HCT116 (cell line): Measurements from ENCODE around the gene LGMN. TPM values are rescaled to one million over a fixed set of nuclear protein-coding genes. Genes with fewer than 3 reads are reported as not detected.

Experiments used
- ATAC-seq: fragments of 200-7000 bp; cut with Tn5 transposase; 2 replicates; pipeline ENCODE4 v1.9.1; 2020; ENCODE audit warnings: mild to moderate bottlenecking, moderate library complexity
- Bru-seq: library from RNA; stranded (reverse); fragments of 400-500 nt; gene quantifications from one replicate; lab custom pipeline; 2021; lab: Mats Ljungman, UMichigan
- BruChase-seq, 2 experiments: library from RNA; stranded (reverse); fragments of 400-500 nt; gene quantifications; one replicate each; lab custom pipeline; 2021; lab: Mats Ljungman, UMichigan
- BruUV-seq: library from RNA; stranded (reverse); fragments of 400-500 nt; replicated peaks from 2 replicates; lab custom pipeline; 2021; lab: Mats Ljungman, UMichigan
- CTCF ChIA-PET: fragments of 300-600 bp; sonication (Branson Sonifier 250); formaldehyde crosslinking; loops from one replicate; lab custom pipeline; 2021; ENCODE audit warnings: antibody characterized with exemption; lab: Charles Lee
- POLR2A ChIA-PET: fragments of 300-600, 350-600 bp; sonication (Branson Sonifier 250); formaldehyde crosslinking; loops from one replicate; lab custom pipeline; 2021; ENCODE audit warnings: antibody characterized with exemption; lab: Charles Lee
- RAD21 ChIA-PET, 2 experiments: fragments of 300-600 bp; sonication (Branson Sonifier 250); formaldehyde crosslinking; loops; one replicate each; lab custom pipeline; 2023; ENCODE audit warnings: low total read pairs in 2 of 2; ENCODE audit not compliant: uncharacterized antibody in 2 of 2, unreplicated experiment in 2 of 2, low non-redundant PET in 1 of 2; lab: Charles Lee
- DNase-seq: peaks from one replicate; pipeline ENCODE4 v3.0.0-alpha.2; 2010; ENCODE audit warnings: low read depth, low spot score
- H2AFZ ChIP-seq: fragments of 200-600 bp; shearing (Covaris generic), sonication (generic); 2 replicates; pipeline ENCODE4 v1.6.1; 2017; ENCODE audit warnings: low read depth, mixed run types, mixed read lengths, antibody characterized with exemption, low read length; ENCODE audit not compliant: poor library complexity, severe bottlenecking
- H3K27ac ChIP-seq: 2 replicates; pipeline ENCODE4 v1.5.1; 2012; ENCODE audit warnings: low read depth, low read length
- H3K27me3 ChIP-seq: fragments of 200-600 bp; sonication (generic); 2 replicates; pipeline ENCODE4 v1.6.1; 2016; ENCODE audit warnings: mixed run types, low read length, mixed read lengths; ENCODE audit not compliant: insufficient read depth
- H3K36me3 ChIP-seq, 2 experiments: fragments of 200-500 bp in 1 of 2; fragments of 200-600 bp in 1 of 2; sonication (Bioruptor generic) in 1 of 2; sonication (generic) in 1 of 2; 2 replicates each; pipeline versions ENCODE4 v1.5.1 to v1.6.1; 2014 to 2016; ENCODE audit warnings: low read length in 2 of 2, inconsistent platforms in 1 of 2, mixed read lengths in 1 of 2, mixed run types in 1 of 2; ENCODE audit not compliant: insufficient read depth in 2 of 2, control insufficient read depth in 1 of 2
- H3K4me1 ChIP-seq, 2 experiments: fragments of 200-600 bp in 1 of 2; sonication (generic) in 1 of 2; 2 replicates each; pipeline versions ENCODE4 v1.5.1 to v1.6.1; 2012 to 2017; ENCODE audit warnings: low read length in 2 of 2, inconsistent platforms in 1 of 2, mild to moderate bottlenecking in 1 of 2, mixed read lengths in 1 of 2, mixed run types in 1 of 2, moderate library complexity in 1 of 2; ENCODE audit not compliant: insufficient read depth in 2 of 2, control insufficient read depth in 1 of 2
- H3K4me2 ChIP-seq: fragments of 200-600 bp; sonication (generic); 2 replicates; pipeline ENCODE4 v1.6.1; 2017; ENCODE audit warnings: mixed run types, low read length, mixed read lengths
- H3K4me3 ChIP-seq, 2 experiments: fragments of 200-600 bp in 1 of 2; sonication (generic) in 1 of 2; replicated peaks in 1 of 2; 2 replicates each; pipeline ENCODE4 v1.5.1; 2011 to 2016; ENCODE audit warnings: low read length in 2 of 2, control low read depth in 1 of 2, low read depth in 1 of 2, mild to moderate bottlenecking in 1 of 2, mixed read lengths in 1 of 2, mixed run types in 1 of 2
- H3K79me2 ChIP-seq: fragments of 200-600 bp; sonication (generic); 2 replicates; pipeline ENCODE4 v1.6.1; 2017; ENCODE audit warnings: mild to moderate bottlenecking, mixed run types, low read length, moderate library complexity, mixed read lengths; ENCODE audit not compliant: insufficient read depth
- H3K9ac ChIP-seq: fragments of 200-600 bp; sonication (generic); 2 replicates; pipeline ENCODE4 v1.6.1; 2016; ENCODE audit warnings: low read length, mixed read lengths
- H3K9me2 ChIP-seq: fragments of 200-600 bp; sonication (generic), shearing (Covaris generic); 2 replicates; pipeline ENCODE4 v1.6.1; 2017; ENCODE audit warnings: mixed run types, mild to moderate bottlenecking, moderate library complexity; ENCODE audit not compliant: insufficient read depth
- H3K9me3 ChIP-seq, 2 experiments: fragments of 200-500 bp in 1 of 2; fragments of 200-600 bp in 1 of 2; sonication (Bioruptor generic) in 1 of 2; sonication (generic) in 1 of 2; 2 replicates each; pipeline ENCODE4 v1.6.1; 2014 to 2017; ENCODE audit warnings: low read length in 2 of 2, mixed read lengths in 2 of 2, inconsistent platforms in 1 of 2, low read depth in 1 of 2, mild to moderate bottlenecking in 1 of 2, mixed run types in 1 of 2, moderate library complexity in 1 of 2; ENCODE audit not compliant: control insufficient read depth in 1 of 2, insufficient read depth in 1 of 2
- H4K20me1 ChIP-seq: fragments of 200-600 bp; sonication (generic), shearing (Covaris generic); 2 replicates; pipeline ENCODE4 v1.6.1; 2017; ENCODE audit warnings: mixed run types, mild to moderate bottlenecking, moderate library complexity; ENCODE audit not compliant: insufficient read depth
- ATF3 ChIP-seq: IDR thresholded peaks from 2 replicates; pipeline ENCODE4 v1.6.1; 2012
- CBX3 ChIP-seq: IDR thresholded peaks from 2 replicates; pipeline ENCODE4 v1.6.1; 2012; ENCODE audit warnings: low read depth
- CEBPB ChIP-seq: IDR thresholded peaks from 2 replicates; pipeline ENCODE4 v1.6.1; 2012; ENCODE audit warnings: low read depth
- CTCF ChIP-seq, 3 experiments: fragments of 200-600 bp in 1 of 3; sonication (generic) in 1 of 3; IDR thresholded peaks in 2 of 3; conservative IDR thresholded peaks in 1 of 3; 2 replicates each; pipeline ENCODE4 v1.5.1; 2012 to 2017; ENCODE audit warnings: low read depth in 2 of 3, low read length in 2 of 3, antibody characterized with exemption in 1 of 3, borderline replicate concordance in 1 of 3, control low read depth in 1 of 3, mild to moderate bottlenecking in 1 of 3, mixed read lengths in 1 of 3, mixed run types in 1 of 3, moderate library complexity in 1 of 3; ENCODE audit not compliant: insufficient read depth in 1 of 3
- EGR1 ChIP-seq: IDR thresholded peaks from 2 replicates; pipeline ENCODE4 v1.6.1; 2012; ENCODE audit warnings: low read depth
- ELF1 ChIP-seq: IDR thresholded peaks from 2 replicates; pipeline ENCODE4 v1.6.1; 2012; ENCODE audit warnings: low read depth, borderline replicate concordance
- EZH2 ChIP-seq: fragments of 200-600 bp; sonication (generic); IDR thresholded peaks from 2 replicates; pipeline ENCODE4 v1.6.1; 2017; ENCODE audit warnings: antibody characterized with exemption, mixed run types
- EZH2phosphoT487 ChIP-seq: fragments of 200-600 bp; IDR thresholded peaks from 2 replicates; pipeline ENCODE4 v1.6.1; 2018; ENCODE audit warnings: antibody characterized with exemption, borderline replicate concordance
- FOSL1 ChIP-seq: IDR thresholded peaks from 2 replicates; pipeline ENCODE4 v1.6.1; 2012; ENCODE audit warnings: low read depth
- JUND ChIP-seq: IDR thresholded peaks from 2 replicates; pipeline ENCODE4 v1.6.1; 2012
- MAX ChIP-seq: IDR thresholded peaks from 2 replicates; pipeline ENCODE4 v1.6.1; 2012
- POLR2A ChIP-seq: IDR thresholded peaks from 2 replicates; pipeline ENCODE4 v1.7.0; 2011; ENCODE audit warnings: borderline replicate concordance; ENCODE audit not compliant: insufficient read depth, insufficient read length; ENCODE audit errors: extremely low read depth
- POLR2AphosphoS5 ChIP-seq: IDR thresholded peaks from 2 replicates; pipeline ENCODE4 v1.6.1; 2011; ENCODE audit warnings: mild to moderate bottlenecking, low read depth, low read length, moderate library complexity
- RAD21 ChIP-seq: IDR thresholded peaks from 2 replicates; pipeline ENCODE4 v1.6.1; 2012; ENCODE audit warnings: low read depth, mild to moderate bottlenecking
- SIN3A ChIP-seq: IDR thresholded peaks from 2 replicates; pipeline ENCODE4 v1.6.1; 2012; ENCODE audit warnings: low read depth
- TCF7L2 ChIP-seq: IDR thresholded peaks from 2 replicates; pipeline ENCODE4 v1.7.0; 2011; ENCODE audit warnings: borderline replicate concordance, inconsistent platforms; ENCODE audit not compliant: insufficient read depth, insufficient read length; ENCODE audit errors: extremely low read depth
- YY1 ChIP-seq: IDR thresholded peaks from 2 replicates; pipeline ENCODE4 v1.6.1; 2011; ENCODE audit warnings: low read length, low read depth, moderate library complexity, mild to moderate bottlenecking; ENCODE audit not compliant: insufficient replicate concordance; ENCODE audit errors: extremely low read depth
- ZBTB33 ChIP-seq: IDR thresholded peaks from 2 replicates; pipeline ENCODE4 v1.6.1; 2011; ENCODE audit warnings: mild to moderate bottlenecking, low read length, moderate library complexity; ENCODE audit not compliant: insufficient replicate concordance; ENCODE audit errors: extremely low read depth
- ZFX ChIP-seq: fragments of 450-650 bp; IDR thresholded peaks from 2 replicates; pipeline ENCODE4 v1.6.1; 2017
- intact Hi-C: fragments of 100-400 bp; cut with micrococcal nuclease; formaldehyde crosslinking; loops from 2 replicates; pipeline ENCODE4 v1.10.0; 2022
- long read RNA-seq: library from polyadenylated mRNA; unstranded; transcript quantifications from one replicate; pipeline ENCODE4 v2.0.0, GENCODE V29; 2021; ENCODE audit not compliant: unreplicated experiment
- polyA plus RNA-seq: library from polyadenylated mRNA; unstranded; fragments of >200 nt; gene quantifications from 2 replicates; pipeline ENCODE4 v1.2.1, GENCODE V29; 2012; ENCODE audit warnings: missing spikeins
- total RNA-seq: library from RNA; stranded (reverse); gene quantifications from one replicate; pipeline ENCODE4 v1.2.1, GENCODE V29; 2021; ENCODE audit not compliant: unreplicated experiment

Gene LGMN
- total RNA-seq (44.9 TPM), Bru-seq, nascent RNA (percentile 51 among the genes with signal in this experiment), BruChase-seq, experiment 1, labeled RNA remaining after a 6-hour chase (percentile 59 among the genes with signal in this experiment), BruChase-seq, experiment 2, labeled RNA remaining after a 2-hour chase (percentile 54 among the genes with signal in this experiment)
- polyA plus RNA-seq: 95.0 and 101 TPM in 2 replicates
- long read RNA-seq, transcript LGMN-201 (14 exons, 2,055 nt): major isoform, 36 of 52 reads
- long read RNA-seq, partial matches to known transcripts: 8 of 52 reads
- long read RNA-seq, other reads (novel, unspliced or antisense): 5 of 52 reads

- BruUV-seq: no TSS peak
- peak within 1 kb of the TSS; percentile 78 to 92 for H3K4me3 ChIP-seq
- ATAC-seq: peak; percentile 99
- TF ChIP-seq JUND (no peak), ZBTB33 (no peak), CBX3 (peak; percentile 65; the same call in 1 of the 2 replicates), CTCF (IDR thresholded peaks at IDR 0.05 in 2 of 3, conservative IDR thresholded peaks at IDR 0.05 in 1 of 3; ENCODE audit: borderline replicate concordance in 1 of 3, insufficient read depth in 1 of 3, low read depth in 2 of 3, low read length in 2 of 3) (no peak), SIN3A (peak; percentile 82; the same call in 1 of the 2 replicates), EZH2phosphoT487 (no peak), YY1 (peak; percentile 31), TCF7L2 (peak; percentile 83), POLR2A (peak; percentile 92), ZFX (peak; percentile 30; the same call in 1 of the 2 replicates), MAX (peak; percentile 85; the same call in 1 of the 2 replicates), ATF3 (no peak), POLR2AphosphoS5 (peak; percentile 98), EZH2 (no peak), FOSL1 (no peak), CEBPB (no peak; the same call in 1 of the 2 replicates), RAD21 (no peak), ELF1 (no peak), EGR1 (peak; percentile 94)
Observed at GRCh38 chr14:92748259-92749016, at the start of gene LGMN. TSS of gene LGMN (minus strand) at chr14:92748627. CDS start at chr14:92732786, 15,841 bp downstream.

More at GRCh38 chr14:92748259-92749016, at the start of gene LGMN:
- Histone ChIP-seq H3K27me3 (no peaks in the 10 kb centered on the region), H3K27ac (peak within 1 kb of the TSS; percentile 45; the same call in 1 of the 2 replicates), H3K9ac (peak within 1 kb of the TSS; percentile 79), H4K20me1 (no peaks in the 10 kb centered on the region), H3K9me3 (no peaks in the 10 kb centered on the region), H3K4me2 (peak within 1 kb of the TSS; percentile 91), H3K9me2 (no peaks in the 10 kb centered on the region), H3K79me2 (peaks cover 11% of the 10 kb centered on the region), H3K36me3 (no peaks in the 10 kb centered on the region), H3K4me1 (peaks cover 6 to 20% of the 10 kb centered on the region in 2 experiments; a peak in 3 of 4 replicates), H2AFZ (peak within 1 kb of the TSS; percentile 78)
- peak; percentile 88 for DNase-seq
- CTCF ChIA-PET: interaction anchor here (0.8 to 1.0 kb wide), 2 partner anchors 11 to 59 kb away, joined by 4 to 5 read pairs; no protein-coding TSS in a partner anchor
- RAD21 ChIA-PET: no interaction called here
- intact Hi-C loops: no loop called here
- POLR2A ChIA-PET: interaction anchor here (0.6 to 1.6 kb wide), 11 partner anchors 9 to 59 kb away, joined by 3 to 19 read pairs (median 5); no protein-coding TSS in a partner anchor
